Measurements from ENCODE around the gene ATP2A1. TPM values are rescaled to one million over a fixed set of nuclear protein-coding genes. Genes with fewer than 3 reads are reported as not detected.

ATP2A1 gene
- total RNA-seq, 1 donor from 2014 or later = 8.2 TPM

GRCh38 chr16:28898942-28899341 is 20.7 kb downstream of the ATP2A1 start:
- no peak overlapping the region for H3K4me3 ChIP-seq

GRCh38 chr16:28899882-28900590 is 21.7 kb downstream of the ATP2A1 start:
- Mint-ChIP-seq H3K36me3 (no peaks in the 10 kb centered on the region), H3K27ac (no peak overlapping the region), H3K4me1 (no peaks in the 10 kb centered on the region), H3K4me3 (no peak overlapping the region), H3K9me3 (no peaks in the 10 kb centered on the region), H3K27me3 (ENCODE audit: insufficient read depth, low read depth) (peaks cover 2% of the 10 kb centered on the region)
- no peak overlapping the region for H3K4me2 ChIP-seq
- H3K36me3 ChIP-seq = no peaks in the 10 kb centered on the region
- H2AFZ ChIP-seq (replicated peaks) = no peak overlapping the region
- DNase-seq (ENCODE audit: low spot score) = no peak
- H3K9me3 ChIP-seq (ENCODE audit: low read depth) = no peaks in the 10 kb centered on the region
- TF ChIP-seq CTCF (IDR thresholded peaks at IDR 0.05) = no peak
- no peak for TF ChIP-seq EZH2phosphoT487 (IDR thresholded peaks at IDR 0.05)
- no peak for TF ChIP-seq EZH2 (IDR thresholded peaks at IDR 0.05)
- H3K27ac ChIP-seq = no peak overlapping the region
- no peaks in the 10 kb centered on the region for H4K20me1 ChIP-seq (ENCODE audit: low read depth)
- no peaks in the 10 kb centered on the region for H3F3A ChIP-seq (ENCODE audit: low read depth)
- no peaks in the 10 kb centered on the region for H3K79me2 ChIP-seq (ENCODE audit: low read depth)
- no peaks in the 10 kb centered on the region for H3K4me1 ChIP-seq
- no peak overlapping the region for H3K9ac ChIP-seq
- no peaks in the 10 kb centered on the region for H3K27me3 ChIP-seq
- no peak overlapping the region for H3K4me3 ChIP-seq

More at GRCh38 chr16:28898942-28899341, 20.7 kb downstream of the ATP2A1 start:
- Histone ChIP-seq H3K79me2 (ENCODE audit: low read depth) (no peaks in the 10 kb centered on the region), H2AFZ (replicated peaks) (no peak overlapping the region), H3K27ac (no peak overlapping the region), H3K4me1 (no peaks in the 10 kb centered on the region), H3F3A (ENCODE audit: low read depth) (no peaks in the 10 kb centered on the region), H3K9ac (no peak overlapping the region), H3K27me3 (no peaks in the 10 kb centered on the region), H3K4me2 (no peak overlapping the region), H4K20me1 (ENCODE audit: low read depth) (no peaks in the 10 kb centered on the region), H3K9me3 (ENCODE audit: low read depth) (no peaks in the 10 kb centered on the region), H3K36me3 (no peaks in the 10 kb centered on the region)
- Mint-ChIP-seq H3K9me3 (no peaks in the 10 kb centered on the region), H3K27me3 (ENCODE audit: insufficient read depth, low read depth) (peaks cover 2% of the 10 kb centered on the region), H3K36me3 (no peaks in the 10 kb centered on the region), H3K4me3 (no peak overlapping the region), H3K27ac (no peak overlapping the region), H3K4me1 (no peaks in the 10 kb centered on the region)
- TF ChIP-seq EZH2 (IDR thresholded peaks at IDR 0.05) (no peak), EZH2phosphoT487 (IDR thresholded peaks at IDR 0.05) (no peak), CTCF (IDR thresholded peaks at IDR 0.05) (no peak)
- no peak for DNase-seq (ENCODE audit: low spot score)

GRCh38 chr16:28900601-28901000 is 22.3 kb downstream of the ATP2A1 start:
- Mint-ChIP-seq H3K27me3 (ENCODE audit: insufficient read depth, low read depth) (peaks cover 2% of the 10 kb centered on the region), H3K4me3 (no peak overlapping the region), H3K4me1 (no peaks in the 10 kb centered on the region), H3K36me3 (no peaks in the 10 kb centered on the region), H3K9me3 (no peaks in the 10 kb centered on the region), H3K27ac (no peak overlapping the region)
- no peaks in the 10 kb centered on the region for H3K4me1 ChIP-seq
- H3K36me3 ChIP-seq = no peaks in the 10 kb centered on the region
- H3K9me3 ChIP-seq (ENCODE audit: low read depth) = no peaks in the 10 kb centered on the region
- no peak overlapping the region for H3K4me3 ChIP-seq
- H3F3A ChIP-seq (ENCODE audit: low read depth) = no peaks in the 10 kb centered on the region
- no peaks in the 10 kb centered on the region for H4K20me1 ChIP-seq (ENCODE audit: low read depth)
- no peaks in the 10 kb centered on the region for H3K27me3 ChIP-seq
- H3K9ac ChIP-seq = no peak overlapping the region
- no peak for TF ChIP-seq CTCF (IDR thresholded peaks at IDR 0.05)
- no peak for TF ChIP-seq EZH2 (IDR thresholded peaks at IDR 0.05)
- TF ChIP-seq EZH2phosphoT487 (IDR thresholded peaks at IDR 0.05) = no peak
- H3K27ac ChIP-seq = no peak overlapping the region
- no peak overlapping the region for H2AFZ ChIP-seq (replicated peaks)
- no peak overlapping the region for H3K4me2 ChIP-seq
- DNase-seq (ENCODE audit: low spot score) = no peak
- H3K79me2 ChIP-seq (ENCODE audit: low read depth) = no peaks in the 10 kb centered on the region

Measured in neural progenitor cell (in vitro differentiated cells).